ENCODE measurements around the gene PTBP1.

GRCh38 chr19:751501-752341, 45.5 kb upstream of the PTBP1 start:
- TF ChIP-seq REST (IDR thresholded peaks at IDR 0.05; ENCODE audit: insufficient read depth in 1 of 2, low read depth in 2 of 2, low read length in 1 of 2) (no peak), CTCF (IDR thresholded peaks at IDR 0.05) (no peak), TCF7L2 (IDR thresholded peaks at IDR 0.05; ENCODE audit: low read depth, low read length) (no peak), POLR2AphosphoS5 (IDR thresholded peaks at IDR 0.05; ENCODE audit: low read depth, low read length) (no peak)

All from Panc1 (cell line).